GM21423 (cell line): ENCODE data around the gene AUTS2.

Experiments used
- ATAC-seq: cut with Tn5 transposase; IDR thresholded peaks from one replicate; pipeline ENCODE4 v1.9.1; 2021; ENCODE audit warnings: mild to moderate bottlenecking, moderate library complexity; ENCODE audit not compliant: unreplicated experiment

AUTS2 gene

GRCh38 chr7:69873512-69873911 is 275.2 kb downstream of the AUTS2 start:
- no peak for ATAC-seq

GRCh38 chr7:69878015-69878414 is 279.7 kb downstream of the AUTS2 start:
- no peak for ATAC-seq

DNA sequence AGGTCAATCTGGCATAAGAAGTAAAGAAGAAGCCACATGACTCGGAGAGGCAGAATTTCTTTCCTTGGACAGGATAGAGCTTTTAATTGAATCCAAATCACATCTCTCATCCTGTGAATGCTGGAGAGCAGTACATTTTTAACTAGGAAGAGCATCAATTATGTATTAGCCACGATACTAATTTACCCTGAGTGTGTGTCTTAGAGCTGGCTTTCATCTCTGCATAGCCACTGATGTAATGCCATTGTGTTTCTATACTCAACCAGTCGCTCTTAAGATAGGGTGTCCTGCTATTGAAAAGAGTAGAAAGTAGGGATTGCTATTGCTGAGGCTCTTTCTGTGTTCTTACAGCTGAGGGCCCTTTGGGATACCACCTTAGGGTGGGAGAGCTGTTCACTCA is 280.3 kb downstream of the AUTS2 start:
- no peak for ATAC-seq

DNA sequence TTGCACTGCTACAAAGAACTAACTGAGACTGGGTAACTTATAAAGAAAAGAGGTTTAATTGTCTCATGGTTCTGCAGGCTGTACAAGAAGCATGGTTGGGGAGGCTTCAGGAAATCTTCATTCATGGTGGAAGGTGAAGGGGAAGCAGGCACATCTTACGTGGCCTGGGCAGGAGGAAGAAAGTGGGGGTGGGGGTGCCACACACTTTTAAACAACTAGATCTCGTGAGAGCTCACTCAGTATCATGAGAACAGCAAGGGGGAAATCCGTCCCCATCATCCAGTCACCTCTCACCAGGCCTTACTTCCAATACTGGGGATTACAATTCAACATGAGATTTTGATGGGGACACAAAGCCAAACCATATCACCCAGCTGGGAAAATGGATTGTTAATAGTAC is 281.7 kb downstream of the AUTS2 start:
- ATAC-seq = no peak

DNA sequence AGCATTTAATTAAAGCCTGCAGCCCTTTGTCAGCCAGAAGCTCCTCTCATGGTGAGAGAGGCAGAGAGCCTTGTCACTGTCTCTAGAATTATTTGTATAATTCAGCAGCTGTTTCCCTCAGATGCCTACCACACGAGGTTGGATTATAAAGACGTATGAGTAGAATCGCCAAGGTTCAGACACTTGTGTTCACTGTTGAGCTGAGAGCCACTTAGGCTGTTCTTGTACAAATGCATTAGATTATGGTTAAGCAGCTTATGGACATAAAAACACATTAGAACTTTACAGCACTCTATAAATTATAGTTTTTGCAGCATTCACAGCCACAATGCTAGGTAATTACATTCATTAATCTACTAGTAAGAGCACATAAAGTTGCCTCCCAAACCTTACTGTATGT is 282.6 kb downstream of the AUTS2 start:
- ATAC-seq = no peak

DNA sequence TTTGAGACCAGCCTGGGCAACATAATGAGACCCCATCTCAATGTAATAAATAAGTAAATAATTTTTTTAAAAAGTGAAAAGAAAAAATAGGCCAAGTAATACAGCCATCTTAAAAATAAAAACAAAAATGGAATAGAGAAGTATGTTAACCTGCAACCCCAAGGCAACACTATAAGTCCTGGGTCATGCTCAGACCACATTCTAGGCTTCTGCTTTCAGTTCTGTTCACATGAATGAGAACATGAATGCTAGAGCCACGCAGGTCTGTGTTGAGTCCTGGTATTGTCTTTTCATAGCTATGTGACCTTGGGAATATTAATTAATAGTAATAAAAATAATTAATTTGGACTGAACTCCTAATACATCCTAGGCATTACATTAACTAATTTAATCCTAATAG is 284.0 kb downstream of the AUTS2 start:
- ATAC-seq = peak; percentile 73

GRCh38 chr7:69883399-69883891 is 285.2 kb downstream of the AUTS2 start:
- no peak for ATAC-seq

GRCh38 chr7:69885431-69885830 is 287.2 kb downstream of the AUTS2 start:
- ATAC-seq = no peak

- ATAC-seq = peak; percentile 56
These were observed 291.2 kb downstream of the AUTS2 start for GRCh38 chr7:69889338-69889975.

- ATAC-seq = no peak
These were observed 291.7 kb downstream of the AUTS2 start for GRCh38 chr7:69889976-69890351.

GRCh38 chr7:69892790-69893189 is 294.5 kb downstream of the AUTS2 start:
- ATAC-seq = no peak

DNA sequence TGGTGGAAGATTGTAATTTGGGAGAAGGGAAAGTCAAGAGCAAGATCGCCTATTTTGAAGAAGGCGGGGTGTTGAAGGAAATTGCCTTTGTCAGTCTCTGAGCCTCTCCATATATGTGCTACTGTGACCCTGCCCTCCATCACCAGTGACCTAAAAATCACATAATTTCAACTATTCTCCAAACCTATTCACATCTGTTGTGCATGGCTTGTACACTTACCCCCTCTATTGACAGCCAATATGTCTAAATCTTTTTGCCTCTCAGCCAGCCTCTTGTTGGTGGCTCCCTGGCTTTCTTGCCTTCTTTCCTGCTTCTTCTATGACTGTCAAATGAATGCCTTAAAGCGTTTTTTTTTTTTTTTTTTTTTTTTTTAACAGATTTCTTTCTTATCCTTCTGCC is 295.6 kb downstream of the AUTS2 start:
- ATAC-seq = no peak

DNA sequence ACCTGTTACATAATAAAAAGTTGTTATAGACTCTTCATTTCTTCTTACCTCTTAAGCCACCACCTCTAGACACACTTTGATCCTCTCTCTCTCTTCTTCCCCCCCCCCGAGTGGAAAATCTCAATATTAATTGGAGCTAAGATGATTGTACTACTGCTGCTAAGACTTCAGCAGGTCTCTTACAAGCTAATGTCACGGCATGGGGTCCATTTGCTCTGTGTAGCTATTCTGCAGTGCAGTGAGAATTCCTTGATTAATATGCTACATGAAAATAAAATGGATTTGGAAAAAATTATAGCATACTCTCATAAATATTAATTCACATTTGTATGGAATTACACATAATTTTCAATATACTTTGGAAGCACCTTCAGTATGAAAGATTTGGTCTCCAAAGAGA is 297.2 kb downstream of the AUTS2 start:
- no peak for ATAC-seq

DNA sequence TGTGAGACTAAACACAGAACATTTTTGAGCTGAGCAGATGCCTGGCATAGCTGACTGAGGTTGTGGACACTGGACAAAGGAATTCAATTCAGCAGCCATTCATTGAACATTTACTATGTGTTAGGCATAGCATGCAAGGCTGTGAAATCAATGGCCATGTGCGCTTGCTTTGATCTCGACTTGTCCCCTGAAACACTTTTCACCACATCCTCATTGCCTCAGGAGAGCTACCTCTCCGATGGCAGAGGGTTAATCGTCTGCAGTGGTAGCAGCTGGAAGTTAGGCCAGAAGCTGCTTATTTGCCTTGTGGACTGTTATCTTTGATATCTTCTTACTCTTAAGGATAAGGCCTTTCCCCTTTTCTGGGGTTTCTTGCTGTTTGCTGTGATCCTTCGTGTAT is 297.8 kb downstream of the AUTS2 start:
- ATAC-seq = no peak

GRCh38 chr7:69898189-69898588 is 299.9 kb downstream of the AUTS2 start:
- peak; percentile 81 for ATAC-seq

GRCh38 chr7:69903410-69903809 is 305.1 kb downstream of the AUTS2 start:
- ATAC-seq = no peak

DNA sequence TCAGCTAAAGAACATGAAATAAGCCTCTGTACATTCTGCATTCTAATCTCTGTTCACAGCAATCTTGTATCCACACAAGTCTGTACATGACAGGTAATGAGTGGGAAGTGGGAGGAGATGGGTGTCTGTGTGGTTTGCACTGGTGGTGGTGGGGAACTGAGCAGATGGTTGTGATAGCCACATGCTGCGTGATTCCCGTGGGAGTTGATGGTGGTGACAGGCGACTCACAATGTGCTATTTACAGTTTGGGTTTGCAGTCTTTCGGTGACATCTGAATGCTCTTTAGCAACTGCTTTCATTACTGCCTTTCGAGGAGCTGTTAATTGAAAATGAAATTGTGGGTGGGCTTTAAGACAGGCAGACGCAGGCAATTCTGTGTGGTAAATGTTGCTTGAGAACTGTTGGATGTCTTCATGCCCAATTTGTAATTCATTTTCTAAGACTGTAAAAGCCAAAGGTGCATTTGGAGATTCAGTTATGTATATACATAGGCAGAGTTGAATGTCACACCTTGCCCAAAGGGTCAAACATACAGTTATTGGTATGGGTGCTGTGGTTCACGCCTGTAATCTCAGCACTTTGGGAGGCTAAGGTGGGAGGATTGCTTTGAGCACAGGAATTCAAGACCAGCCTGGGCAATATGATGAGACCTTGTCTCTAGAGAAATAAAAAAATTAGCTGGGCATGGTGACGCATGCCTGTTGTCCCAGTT is 308.2 kb downstream of the AUTS2 start:
- peak; percentile 90 for ATAC-seq

DNA sequence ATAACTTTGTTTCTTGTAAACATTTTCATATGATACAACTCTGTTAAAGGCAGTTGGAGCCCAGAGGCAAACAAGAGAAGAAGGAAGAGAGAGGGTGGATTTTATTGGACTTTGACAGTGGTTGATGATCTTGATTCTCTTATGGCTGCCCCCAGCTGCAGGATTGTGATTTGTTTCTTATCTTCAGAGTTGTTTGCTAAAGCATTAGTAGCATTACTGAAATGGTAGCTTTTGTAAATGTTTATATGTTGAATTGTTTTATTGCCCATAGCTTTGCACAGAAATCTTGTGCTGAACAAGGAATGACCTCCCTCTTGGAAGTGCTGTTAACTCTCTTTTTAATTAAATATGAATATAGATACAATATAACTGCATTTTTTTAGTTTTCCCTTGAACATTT is 309.4 kb downstream of the AUTS2 start:
- no peak for ATAC-seq

DNA sequence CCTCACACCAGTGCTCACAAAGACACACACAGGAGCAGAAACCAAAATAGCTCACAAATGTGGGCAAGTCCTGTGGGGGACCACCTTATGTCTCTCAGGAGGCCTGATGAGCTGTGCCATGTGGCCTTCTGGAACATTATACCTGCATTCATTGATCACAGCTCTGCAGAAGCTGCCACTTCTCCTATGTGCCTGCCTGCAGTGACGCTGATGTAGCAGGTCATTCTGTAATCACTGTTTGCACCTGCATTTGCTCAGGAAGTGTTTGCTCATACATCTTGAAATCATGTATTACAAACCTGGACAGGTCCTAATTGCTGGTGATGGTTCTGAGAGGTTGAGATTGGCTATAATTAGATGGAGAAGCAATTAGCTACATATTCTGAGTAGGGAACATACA is 310.2 kb downstream of the AUTS2 start:
- no peak for ATAC-seq

- ATAC-seq = no peak
These were observed 311.9 kb downstream of the AUTS2 start for GRCh38 chr7:69910150-69910549.

GRCh38 chr7:69911337-69911736 is 313.1 kb downstream of the AUTS2 start:
- ATAC-seq = no peak

- ATAC-seq = no peak
These were observed 313.9 kb downstream of the AUTS2 start for GRCh38 chr7:69912141-69912540.

GRCh38 chr7:69912846-69913245 is 314.6 kb downstream of the AUTS2 start:
- no peak for ATAC-seq
